ENCODE data around the gene WFIKKN1.
"Not testable (repeated sequence)": the region's sequence is repeated elsewhere in the genome, so short reads cannot be mapped to it uniquely, and the experiment has no call there.

The WFIKKN1 gene

DNA sequence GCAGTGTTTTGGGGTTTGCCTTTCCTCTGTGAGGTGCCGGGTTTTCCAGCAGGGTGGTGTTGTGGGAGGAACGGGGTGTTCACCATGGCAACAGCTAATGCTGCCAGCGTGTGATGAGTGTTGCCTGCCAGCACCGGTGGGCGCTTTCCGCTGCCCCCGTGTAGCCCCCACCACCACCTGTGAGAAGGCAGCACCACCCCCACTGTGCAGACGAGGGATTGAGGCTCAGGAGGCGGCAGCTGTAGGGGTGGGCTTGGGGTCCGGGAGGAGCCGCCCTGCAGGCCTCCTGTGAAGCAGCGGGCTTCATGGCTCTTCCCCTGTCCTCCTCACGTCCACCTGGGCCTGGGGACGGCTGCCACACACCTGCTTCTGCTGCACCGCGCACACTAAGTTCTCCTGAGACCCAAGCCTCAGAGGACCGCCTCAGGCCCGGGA is 35.7 kb upstream of the WFIKKN1 start:
- no peak for DNase-seq (ENCODE audit: low read depth)

DNA sequence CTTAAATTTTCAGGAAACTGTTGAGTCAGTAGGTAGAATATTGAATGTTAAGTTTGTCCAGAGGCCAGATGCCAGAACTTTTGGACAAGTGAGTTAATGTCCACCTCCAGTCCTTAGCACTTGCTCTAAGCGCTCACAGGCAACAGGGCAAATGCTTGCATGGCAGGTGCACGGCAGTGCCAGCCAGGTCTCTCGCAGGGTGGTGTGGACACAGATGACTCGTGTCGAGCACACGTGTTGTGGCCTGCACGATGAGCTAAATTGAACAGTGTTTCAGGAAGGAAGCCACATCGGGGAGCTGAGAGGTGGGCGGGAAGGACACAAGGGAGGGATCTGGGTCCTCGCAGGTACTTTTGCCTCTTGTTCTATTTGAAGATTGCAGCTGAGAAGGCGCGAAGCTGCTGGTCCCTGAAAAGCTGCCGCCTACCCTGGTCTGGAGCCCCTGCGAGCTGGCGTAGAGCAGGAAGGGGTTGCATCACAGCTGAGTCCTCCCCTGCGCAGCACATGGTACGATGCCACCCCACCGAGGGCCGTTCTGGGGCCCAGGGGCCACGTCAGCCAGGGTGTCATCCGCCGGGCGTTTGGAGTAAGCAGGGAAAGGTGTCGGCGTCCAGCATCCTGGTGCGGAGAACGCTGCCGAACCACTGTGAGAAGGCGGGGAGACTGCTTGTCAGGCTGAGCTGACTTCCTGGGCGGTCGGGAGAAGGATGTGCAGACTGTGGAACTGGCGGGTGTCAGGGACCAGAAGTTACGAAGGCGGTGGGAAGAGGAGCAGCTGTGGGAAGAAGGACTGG is 34.6 kb upstream of the WFIKKN1 start:
- DNase-seq (ENCODE audit: low read depth): no peak

DNA sequence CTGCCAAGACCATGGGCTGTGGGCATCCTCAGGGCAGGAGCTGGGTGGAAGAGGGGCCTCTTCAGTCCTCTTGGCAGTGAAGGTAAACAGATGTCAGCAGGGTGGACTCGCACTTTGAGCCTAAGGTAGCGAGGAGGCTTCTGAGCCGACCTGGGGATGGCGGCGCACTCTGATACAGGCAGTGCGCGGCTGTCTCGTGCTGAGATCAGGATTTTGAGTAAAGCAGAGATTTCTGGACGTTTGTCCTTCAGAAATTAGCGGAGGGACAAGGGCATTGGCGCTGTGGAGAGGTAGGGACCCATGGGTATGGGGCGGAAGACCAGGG is 34.1 kb upstream of the WFIKKN1 start:
- DNase-seq (ENCODE audit: low read depth): no peak

DNA sequence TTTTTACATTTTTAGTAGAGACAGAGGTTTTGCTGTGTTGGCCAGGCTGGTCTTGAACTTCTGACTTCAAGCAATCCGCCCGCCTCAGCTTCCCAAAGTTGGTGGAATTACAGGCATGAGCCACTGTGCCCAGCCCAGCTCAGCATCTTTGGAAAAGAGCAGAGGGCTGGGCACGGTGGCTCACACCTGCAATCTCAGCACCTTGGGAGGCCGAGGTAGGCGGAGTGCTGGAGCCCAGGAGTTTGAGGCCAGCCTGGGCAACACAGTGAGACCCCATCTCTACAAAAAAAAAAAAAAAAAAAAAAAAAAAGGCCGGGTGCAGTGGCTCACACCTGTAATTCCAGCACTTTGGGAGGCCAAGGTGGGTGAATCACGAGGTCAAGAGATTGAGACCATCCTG is 33.1 kb upstream of the WFIKKN1 start:
- not testable (repeated sequence) for DNase-seq (ENCODE audit: low read depth)

DNA sequence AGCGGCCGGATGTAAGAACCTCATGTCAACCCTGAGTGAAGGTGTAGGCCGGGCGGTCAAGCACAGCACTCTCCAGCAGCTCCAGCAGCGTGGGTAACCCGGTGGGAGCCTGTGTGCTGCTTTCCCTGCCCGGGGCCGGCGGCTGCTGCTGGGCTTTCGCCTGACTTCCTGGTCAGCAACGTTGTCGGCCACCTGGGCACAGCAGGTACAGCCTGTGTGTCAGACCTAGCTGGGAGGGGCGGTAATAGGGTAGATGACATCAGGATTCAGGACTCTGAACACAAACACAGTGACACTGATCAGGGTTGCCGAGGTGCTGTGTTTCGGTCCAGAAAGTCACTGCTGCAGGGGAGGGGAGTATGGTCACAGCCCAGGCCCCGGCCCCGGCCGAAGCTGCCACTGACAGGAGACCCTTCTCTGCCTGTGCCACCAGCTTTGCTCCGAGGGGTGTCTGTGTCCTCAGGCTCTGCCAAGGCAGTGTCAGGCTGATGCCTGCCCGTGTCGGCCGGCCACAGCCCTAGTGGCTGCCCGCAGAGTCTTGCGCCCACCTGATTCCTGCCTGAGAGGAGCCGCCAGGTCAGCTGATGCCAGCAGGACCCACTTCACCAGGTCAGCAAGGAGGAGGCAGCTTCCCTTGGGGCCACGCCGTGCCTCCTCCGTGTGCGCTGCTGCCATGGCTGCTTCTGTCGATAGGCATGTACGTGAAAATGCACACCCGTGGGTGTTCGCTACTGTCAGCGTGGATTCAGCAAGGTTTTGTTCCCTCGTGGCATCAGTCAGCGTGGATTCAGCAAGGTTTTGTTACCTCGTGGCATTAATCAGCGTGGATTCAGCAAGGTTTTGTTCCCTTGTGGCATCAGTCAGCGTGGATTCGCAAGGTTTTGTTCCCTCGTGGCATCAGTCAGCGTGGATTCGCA is 31.7 kb upstream of the WFIKKN1 start:
- no peak for DNase-seq (ENCODE audit: low read depth)

DNA sequence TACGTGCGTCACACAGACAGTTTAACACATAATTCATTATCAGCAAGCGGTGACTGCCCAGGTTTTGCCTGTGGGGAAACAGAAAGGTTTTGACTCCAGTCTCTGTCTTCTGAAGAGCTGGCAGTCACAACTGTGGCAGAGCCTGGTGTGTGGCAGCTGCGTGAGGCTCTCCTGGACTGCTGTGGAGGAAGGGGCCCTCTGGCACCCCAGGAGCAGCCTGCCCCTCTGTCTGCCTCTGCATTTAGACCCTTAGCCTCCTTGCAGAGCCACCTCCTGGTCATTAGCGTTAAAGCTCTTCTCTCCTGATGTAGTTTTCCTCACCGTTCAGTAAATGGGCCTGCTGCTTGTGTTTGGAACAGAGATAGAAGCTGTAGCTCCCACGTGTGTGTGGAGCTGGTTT is 30.0 kb upstream of the WFIKKN1 start:
- no peak for DNase-seq (ENCODE audit: low read depth)

DNA sequence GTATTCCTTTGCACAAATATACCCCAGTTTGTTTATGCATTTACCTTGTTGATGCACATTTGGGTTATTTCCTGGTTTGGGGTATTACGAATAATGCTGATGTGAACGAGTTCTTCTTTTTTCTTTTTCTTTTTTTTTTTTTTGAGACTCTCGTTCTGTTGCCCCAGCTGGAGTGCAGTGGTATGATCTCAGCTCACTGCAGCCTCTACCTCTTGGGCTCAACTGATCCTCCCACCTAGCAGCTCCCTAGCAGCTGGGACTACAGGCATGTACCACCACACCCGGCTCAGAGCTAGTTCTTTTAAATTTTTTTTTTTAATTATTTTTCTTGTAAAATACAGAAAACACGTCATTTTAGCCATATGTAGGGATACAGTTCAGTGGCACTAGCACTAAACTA is 26.9 kb upstream of the WFIKKN1 start:
- DNase-seq (ENCODE audit: low read depth): no peak

DNA sequence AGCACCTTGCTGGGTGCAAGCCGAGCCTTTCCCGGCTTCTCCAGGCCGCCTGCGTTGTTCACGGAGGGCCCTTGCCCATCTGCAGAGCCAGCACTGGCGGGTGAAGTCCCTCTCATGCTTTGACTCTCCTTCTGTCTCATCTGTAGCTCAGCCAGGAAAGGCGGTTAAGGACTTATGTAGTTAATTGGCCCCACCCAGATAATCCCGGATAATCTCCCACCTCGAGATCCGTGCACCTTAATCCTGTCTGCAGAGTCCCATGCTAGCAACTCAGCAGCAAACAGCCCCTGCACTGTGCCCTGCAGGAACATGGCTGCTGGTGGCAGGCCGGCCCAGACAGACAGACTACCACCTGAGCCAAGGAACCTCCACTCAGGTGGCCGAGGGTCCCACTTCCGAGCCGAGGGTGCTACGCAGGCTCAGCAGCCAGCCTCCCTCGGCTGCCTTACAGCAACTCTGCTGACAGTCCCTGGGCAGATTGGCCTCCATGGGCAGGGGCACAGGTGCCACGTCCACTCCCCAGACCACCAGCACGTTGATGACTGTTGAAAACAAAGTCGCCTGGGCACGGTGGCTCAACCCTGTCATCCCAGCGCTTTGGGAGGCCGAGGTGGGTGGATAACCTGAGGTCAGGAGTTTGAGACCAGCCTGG is 24.0 kb upstream of the WFIKKN1 start:
- no peak for DNase-seq (ENCODE audit: low read depth)

DNA sequence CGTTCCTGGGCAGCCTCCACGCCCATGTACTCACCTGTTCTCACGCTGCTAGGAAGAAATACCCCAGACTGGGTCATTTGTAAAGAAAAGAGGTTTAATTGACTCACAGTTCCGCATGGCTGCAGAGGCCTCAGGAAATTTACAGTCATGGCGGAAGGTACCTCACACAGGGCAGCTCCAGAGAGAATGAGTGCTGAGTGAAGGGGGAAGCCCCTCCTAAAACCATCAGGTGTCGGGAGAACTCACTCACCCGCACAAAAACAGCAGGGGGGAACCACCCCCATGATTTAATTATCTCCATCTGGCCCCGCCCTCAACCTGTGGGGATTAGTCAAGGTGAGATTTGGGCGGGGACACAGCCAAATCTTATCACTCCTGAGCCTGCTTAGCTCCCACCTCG is 22.8 kb upstream of the WFIKKN1 start:
- no peak for DNase-seq (ENCODE audit: low read depth)

DNA sequence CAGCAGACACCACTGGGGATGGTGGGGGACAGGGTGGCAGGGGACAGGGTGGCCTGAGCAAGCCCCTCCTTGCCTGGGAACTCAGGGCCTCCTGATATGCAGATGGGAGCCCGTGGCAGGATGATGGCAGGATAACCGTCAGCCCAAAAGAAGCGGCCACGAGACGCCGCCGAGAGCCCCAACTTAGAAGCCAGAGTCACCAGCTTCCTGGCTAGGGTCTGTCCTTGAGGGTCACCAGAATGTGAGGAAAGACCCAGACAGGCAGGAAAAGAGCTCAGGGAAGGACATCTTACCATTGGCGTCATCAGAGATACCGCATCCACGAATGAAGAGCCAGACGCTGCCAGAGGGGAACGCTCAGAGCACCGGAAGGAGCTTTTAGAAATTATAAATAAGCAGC is 21.5 kb upstream of the WFIKKN1 start:
- DNase-seq (ENCODE audit: low read depth): no peak

DNA sequence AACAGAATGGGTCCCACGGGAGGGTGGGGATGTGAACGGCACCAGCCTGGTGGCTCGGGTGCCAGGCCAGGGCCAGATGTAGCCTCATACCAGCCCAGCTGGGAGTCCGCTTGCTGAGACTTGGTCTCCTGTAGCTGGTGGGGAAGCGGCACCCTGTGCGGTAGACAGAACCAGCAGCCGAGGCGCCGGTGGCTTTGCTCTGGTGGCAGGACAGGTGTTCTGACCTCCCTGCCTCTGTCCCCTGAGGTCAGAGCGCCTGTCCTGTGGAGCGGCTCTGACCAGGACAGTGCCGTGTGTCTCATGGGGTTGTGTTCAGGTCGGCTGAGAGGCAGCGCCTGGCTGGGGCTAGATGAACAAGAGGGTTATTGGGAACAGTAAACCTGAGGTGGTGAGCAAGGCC is 20.8 kb upstream of the WFIKKN1 start:
- no peak for DNase-seq (ENCODE audit: low read depth)

DNA sequence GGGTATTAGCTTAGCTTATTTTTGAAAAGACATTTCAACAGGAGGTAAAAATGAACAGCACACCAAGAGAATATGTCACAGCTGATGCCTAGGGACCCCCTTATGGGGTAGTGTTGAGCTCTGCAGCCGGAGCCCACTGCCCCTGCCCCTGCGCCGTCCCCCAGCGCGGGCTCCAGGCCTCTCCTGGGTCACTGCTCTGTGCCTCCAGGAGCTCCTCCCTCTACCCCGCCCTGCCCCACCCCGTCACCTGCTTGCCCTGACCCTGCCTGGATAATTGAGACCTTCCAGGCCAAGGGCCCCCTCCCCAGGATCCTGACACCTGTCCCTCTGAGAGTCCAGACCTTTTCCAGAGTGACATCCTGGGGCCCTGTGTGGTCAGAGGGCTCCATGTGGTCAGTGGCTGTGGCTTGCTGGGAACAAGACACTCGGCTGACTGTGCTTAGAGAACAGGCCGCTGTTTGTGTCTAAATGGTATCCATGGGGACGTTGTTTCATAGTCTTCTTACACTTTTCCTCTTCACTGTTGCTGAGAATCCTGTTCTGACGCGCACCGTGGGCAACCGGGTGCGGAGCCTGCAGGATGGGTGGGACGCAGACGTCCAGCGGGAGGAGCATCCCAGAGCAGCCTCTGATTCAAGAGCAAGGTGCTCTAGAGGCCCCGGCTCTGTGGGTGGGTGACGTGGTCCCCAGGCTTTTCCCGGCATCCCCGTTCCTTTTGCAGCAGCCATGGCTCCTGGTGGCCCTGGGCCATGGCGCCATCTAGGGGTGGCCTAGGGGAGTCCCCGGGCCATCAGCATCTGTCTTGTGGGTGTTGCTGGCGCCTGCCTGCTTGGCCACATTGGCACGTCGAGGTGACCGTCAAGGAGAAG is 20.0 kb upstream of the WFIKKN1 start:
- peak; percentile 46 for DNase-seq (ENCODE audit: low read depth)

DNA sequence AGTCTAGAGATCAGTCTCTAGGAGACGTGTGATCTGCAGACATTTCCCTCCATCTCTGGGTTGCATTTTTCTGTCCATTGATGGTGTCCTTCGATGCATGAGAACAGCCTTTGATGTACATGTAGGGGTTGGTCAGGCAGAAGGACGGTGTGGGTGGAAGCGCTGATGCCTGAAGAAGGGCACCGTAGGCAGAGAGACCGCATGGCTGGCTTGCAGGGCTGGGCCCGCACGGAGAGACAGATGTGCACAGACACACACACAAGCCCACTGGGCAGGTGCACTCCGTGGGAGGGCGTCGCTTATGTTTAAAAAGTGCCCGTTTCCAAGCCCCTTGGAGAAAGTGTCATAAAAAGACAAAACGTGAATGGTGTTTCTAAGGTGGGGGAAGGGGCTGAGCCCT is 15.7 kb upstream of the WFIKKN1 start:
- DNase-seq (ENCODE audit: low read depth): no peak

DNA sequence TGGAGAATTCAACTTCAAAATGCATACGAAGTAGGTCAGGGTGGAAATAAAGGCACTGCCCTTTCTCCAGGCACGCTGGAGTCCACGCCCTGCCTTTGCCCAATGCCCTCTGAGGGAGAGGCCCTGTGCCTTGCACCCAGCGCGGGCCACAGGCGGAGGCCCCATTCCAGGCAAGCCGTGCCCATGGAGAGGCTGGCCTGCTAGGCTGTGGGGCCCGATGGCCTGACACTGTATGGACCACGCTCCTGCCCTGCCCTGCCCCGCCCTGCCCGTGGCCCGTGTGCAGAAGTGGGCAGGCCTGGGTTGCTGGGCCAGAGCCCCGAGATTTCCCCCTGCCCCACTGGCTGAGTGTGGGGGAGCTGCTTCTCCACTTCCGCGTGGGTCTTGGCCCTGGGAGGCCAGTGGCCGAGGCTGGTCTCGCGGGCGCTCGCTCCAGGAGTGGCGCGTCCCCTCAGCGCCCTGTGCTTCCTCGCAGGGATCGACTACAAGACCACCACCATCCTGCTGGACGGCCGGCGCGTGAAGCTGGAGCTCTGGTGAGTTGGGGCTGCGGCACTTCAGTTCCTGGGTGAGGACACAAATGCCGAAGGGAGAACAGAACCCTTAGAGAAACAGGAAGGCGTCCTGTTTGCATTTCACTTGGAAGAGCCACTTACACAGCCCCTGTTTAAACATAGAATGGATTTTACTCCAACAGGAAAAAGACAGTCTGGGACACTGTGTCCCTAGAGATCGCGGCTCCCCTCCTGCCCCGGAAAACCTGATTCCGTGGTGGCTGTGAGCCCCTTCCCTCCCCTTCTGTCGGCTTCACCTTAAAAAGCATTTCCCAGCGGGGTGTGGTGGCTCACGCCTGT is 13.8 kb upstream of the WFIKKN1 start:
- DNase-seq (ENCODE audit: low read depth): no peak

DNA sequence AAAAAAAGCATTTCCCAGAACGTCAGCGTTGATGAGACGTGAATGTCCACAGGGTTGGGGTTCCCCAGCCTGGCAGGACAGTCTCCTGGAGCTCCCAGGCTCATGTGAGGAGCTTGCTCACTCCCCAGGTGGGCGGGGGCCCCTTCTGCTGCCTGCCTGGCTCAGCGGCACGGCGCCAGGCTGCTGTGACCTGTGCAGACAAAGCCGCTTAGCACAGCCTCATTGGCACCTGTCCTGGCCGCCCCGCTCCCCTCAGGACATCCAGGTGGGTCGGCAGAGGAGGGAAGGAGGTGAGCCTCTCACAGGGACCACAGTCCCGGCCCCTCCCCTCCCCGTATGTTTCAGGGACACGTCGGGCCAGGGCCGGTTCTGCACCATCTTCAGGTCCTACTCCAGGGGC is 12.9 kb upstream of the WFIKKN1 start:
- DNase-seq (ENCODE audit: low read depth): no peak

DNA sequence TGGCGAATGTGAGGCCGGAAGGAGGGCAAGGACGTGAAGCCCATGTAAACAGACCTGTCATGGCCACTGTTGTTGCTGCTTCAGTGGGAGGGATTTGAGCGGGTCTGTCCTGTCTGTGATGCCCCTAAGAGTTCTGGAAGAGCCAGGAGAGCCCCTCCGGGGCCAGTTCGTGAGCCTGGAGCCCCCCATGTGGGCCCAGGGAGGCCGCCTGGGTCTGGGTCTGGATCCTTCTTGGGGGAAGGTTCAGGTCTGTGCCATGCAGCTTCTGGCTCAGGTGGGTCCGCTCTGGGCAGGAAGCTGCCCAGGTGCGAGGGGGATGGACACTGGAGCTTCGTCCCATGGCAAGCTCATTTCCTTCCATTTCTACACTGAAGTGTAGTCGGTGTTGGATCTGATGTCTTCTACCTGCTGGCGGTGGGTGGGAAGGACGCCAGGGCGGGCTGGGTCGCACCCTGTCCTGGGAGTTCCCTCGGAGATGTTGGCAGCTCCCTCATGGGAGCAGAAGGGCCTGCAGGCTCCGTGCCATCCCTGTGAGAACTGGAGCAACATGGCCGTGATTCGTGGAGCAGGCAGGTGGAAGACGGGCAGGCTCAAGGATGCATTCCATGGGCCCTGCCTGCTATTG is 11.2 kb upstream of the WFIKKN1 start:
- no peak for DNase-seq (ENCODE audit: low read depth)

DNA sequence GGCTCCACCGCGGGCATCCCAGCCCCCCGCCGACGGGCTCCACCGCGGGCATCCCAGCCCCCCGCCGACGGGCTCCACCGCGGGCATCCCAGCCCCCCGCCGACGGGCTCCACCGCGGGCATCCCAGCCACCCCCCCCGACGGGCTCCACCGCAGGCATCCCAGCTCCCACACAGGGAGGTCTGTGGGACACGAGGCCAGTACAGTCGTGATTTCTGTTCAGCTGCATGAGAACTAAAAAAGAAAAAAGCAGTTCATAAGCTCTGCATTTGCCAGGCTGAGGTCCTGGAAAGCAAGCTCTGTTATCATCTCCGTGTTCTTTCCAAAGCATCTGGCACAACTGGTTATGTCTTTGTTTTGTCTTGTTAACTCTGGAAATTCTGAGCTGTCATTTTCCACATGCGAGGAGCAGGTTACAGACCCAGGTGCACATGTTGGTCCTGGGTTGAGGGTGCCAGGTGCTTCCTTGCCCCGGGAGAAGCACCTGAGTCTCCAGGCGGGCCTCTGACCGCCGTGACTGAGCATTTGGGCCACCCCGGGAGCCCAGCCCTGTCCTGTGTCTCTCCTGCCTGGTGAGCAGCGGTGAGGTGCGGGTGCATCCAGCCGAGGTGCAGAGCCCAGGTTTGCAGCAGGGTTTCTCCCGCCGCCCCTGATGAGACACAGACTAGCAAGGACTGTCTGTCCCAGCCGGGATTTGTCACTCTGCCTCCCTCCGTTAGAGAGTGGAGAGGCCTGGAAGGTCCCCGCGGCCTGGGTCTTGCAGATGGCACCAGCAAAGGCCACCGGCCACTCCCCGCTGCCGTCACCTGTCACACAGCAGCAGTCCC is 9.9 kb upstream of the WFIKKN1 start:
- DNase-seq (ENCODE audit: low read depth): no peak

DNA sequence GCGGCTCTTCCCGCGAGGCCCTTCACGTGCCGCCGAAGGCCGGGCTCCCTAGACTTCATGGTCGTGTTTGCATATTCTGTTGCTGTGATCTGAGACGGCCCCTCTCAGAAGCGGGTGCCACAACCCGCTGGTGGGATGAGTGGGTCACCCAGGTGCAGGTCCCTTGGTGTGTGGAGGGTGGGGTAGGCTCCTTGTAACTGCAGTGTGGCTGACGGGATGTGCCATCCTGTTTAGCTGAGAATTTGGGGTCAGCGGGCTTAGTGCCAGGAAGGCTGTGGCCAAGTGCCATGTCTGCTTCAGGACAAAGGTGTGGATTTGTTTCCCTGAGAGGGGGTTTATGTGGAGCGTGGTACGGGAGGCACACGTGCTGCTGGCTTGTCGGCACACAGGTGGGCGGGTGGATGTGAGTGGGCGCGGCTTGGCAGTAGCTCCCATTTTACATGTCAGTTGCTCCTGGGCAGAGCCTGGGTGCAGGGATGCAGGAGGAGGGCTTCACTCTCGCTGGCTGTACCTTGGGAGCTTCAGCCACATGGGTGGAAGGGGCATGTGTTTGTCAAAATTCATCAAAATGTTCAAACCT is 9.2 kb upstream of the WFIKKN1 start:
- no peak for DNase-seq (ENCODE audit: low read depth)

DNA sequence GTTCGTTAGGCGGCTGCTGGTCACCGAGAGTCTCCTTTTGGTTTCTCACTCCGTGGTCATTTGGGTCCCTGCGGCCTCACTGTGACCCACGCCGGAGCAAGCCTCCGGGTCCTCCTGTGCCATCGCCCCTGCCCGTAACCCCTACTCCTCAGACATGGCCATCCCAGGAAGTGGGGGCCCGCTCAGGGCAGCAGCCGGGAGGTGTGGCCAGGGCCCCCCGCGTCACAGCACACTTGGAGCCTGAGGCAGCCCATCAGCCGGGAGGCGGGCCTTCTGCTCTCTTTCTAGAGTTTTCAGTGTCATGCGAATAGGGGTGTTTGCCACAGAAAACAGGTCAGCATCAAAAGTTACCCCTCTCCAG is 7.9 kb upstream of the WFIKKN1 start:
- no peak for DNase-seq (ENCODE audit: low read depth)

All from activated T-cell treated with anti-CD3 and anti-CD28 coated beads for 1 hour (primary cell).